ENCODE data around the gene TUBB4B.

The TUBB4B gene

DNA sequence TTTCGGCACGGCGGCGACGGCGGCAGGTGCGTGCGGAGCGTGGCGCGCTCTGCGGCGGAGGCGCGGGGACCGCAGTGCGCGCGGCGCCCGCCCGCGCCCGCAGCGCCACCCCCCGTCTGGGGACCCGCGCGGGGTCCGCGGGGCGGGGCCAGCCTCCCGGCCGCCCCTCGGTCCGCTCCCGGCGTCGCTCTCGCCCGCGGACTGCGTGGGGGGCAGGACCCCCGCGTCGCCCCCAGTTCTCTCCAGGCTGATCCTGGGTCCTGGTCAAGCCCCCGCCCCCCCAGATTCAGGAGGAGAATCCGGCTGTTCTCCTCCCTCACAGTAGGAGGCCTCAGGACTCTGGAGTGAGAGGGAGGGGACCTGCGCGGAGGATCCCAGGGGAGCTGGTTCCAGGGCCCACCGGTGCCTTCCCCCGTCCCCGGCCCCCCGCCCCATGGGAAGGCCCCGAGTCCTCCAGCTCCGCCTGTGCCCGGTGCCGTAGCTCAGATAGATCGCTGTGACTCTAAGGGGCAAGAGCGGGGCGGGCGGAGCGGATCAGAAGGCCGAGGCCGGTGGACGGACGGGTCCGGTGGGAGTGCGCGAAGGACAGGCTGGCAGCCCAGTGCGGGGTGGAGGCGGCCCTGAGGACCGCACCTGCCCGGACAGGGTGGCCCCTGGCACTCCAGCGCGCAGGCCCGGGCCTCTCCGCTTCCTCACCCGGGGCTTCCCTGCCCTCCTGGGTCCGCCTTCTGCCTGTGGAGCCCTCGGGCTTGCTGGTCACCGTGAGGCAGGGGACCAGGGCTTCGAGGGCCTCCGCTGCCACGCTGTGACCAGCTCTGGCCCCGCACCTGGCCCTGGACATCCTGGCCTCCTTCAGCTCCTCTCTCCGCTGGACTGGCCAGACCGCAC is 18.7 kb upstream of the TUBB4B start, which contains the start of gene RNF208:
Gene RNF208, minus strand, starts transcription at position 51 of the 888 bp plus-strand sequence. CDS start 1,028 bp downstream, outside the sequence.
- H3K4me3 ChIP-seq (ENCODE audit: low read depth, low read length): peak within 1 kb of the TSS; percentile 58
- TF ChIP-seq, protein P1, sequence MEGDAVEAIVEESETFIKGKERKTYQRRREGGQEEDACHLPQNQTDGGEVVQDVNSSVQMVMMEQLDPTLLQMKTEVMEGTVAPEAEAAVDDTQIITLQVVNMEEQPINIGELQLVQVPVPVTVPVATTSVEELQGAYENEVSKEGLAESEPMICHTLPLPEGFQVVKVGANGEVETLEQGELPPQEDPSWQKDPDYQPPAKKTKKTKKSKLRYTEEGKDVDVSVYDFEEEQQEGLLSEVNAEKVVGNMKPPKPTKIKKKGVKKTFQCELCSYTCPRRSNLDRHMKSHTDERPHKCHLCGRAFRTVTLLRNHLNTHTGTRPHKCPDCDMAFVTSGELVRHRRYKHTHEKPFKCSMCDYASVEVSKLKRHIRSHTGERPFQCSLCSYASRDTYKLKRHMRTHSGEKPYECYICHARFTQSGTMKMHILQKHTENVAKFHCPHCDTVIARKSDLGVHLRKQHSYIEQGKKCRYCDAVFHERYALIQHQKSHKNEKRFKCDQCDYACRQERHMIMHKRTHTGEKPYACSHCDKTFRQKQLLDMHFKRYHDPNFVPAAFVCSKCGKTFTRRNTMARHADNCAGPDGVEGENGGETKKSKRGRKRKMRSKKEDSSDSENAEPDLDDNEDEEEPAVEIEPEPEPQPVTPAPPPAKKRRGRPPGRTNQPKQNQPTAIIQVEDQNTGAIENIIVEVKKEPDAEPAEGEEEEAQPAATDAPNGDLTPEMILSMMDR (IDR thresholded peaks at IDR 0.05; ENCODE audit: control insufficient read depth, extremely low read depth, insufficient read depth): no peak
- no peak for DNase-seq (ENCODE audit: low read depth)

GRCh38 chr9:137223078-137223970 is 17.8 kb upstream of the TUBB4B start:
- peak overlapping the region; percentile 58 for H3K4me3 ChIP-seq (ENCODE audit: low read depth, low read length)
- DNase-seq (ENCODE audit: low read depth): peak; percentile 94
- TF ChIP-seq, protein P1 (IDR thresholded peaks at IDR 0.05; ENCODE audit: control insufficient read depth, extremely low read depth, insufficient read depth): no peak

- peak within 1 kb of the TSS; percentile 58 for H3K4me3 ChIP-seq (ENCODE audit: low read depth, low read length)
- no peak for DNase-seq (ENCODE audit: low read depth)
- TF ChIP-seq, protein P1 (IDR thresholded peaks at IDR 0.05; ENCODE audit: control insufficient read depth, extremely low read depth, insufficient read depth): no peak
Observed at GRCh38 chr9:137224830-137225694, 16.0 kb upstream of the TUBB4B start, which contains the start of gene CYSRT1. Gene CYSRT1 (plus strand): TSS chr9:137225174. CDS start chr9:137225622, 448 bp downstream.

DNA sequence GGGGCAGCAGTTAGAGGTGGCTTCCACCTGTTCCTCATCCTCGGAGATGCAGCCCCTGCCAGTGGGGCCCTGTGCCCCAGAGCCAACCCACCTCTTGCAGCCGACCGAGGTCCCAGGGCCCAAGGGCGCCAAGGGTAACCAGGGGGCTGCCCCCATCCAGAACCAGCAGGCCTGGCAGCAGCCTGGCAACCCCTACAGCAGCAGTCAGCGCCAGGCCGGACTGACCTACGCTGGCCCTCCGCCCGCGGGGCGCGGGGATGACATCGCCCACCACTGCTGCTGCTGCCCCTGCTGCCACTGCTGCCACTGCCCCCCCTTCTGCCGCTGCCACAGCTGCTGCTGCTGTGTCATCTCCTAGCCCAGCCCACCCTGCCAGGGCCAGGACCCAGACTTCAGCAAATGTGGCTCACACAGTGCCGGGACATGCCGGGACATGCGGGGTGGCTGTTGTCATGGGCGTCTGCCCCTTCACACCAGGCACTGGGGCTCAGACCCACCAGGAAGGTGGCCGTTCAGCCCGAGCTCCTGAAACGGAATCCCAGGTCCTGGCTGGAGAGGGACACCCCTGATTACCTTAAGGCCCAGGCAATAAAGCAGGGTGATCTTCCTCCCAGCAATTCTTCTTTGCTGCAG is 15.3 kb upstream of the TUBB4B start:
- no peak overlapping the region for H3K4me3 ChIP-seq (ENCODE audit: low read depth, low read length)
- no peak for DNase-seq (ENCODE audit: low read depth)
- TF ChIP-seq, protein P1 (IDR thresholded peaks at IDR 0.05; ENCODE audit: control insufficient read depth, extremely low read depth, insufficient read depth): no peak

GRCh38 chr9:137226338-137227053 is 14.6 kb upstream of the TUBB4B start:
- H3K4me3 ChIP-seq (ENCODE audit: low read depth, low read length): peak overlapping the region; percentile 34; the same call in 1 of the 2 replicates
- no peak for DNase-seq (ENCODE audit: low read depth)

More at GRCh38 chr9:137226338-137227053, 14.6 kb upstream of the TUBB4B start:
- TF ChIP-seq, protein P1 (IDR thresholded peaks at IDR 0.05; ENCODE audit: control insufficient read depth, extremely low read depth, insufficient read depth): no peak

All from LNCaP clone FGC (cell line).